ENCODE results near the gene SOD3. TPM values are rescaled to one million over a fixed set of nuclear protein-coding genes. Genes with fewer than 3 reads are reported as not detected.

SOD3 gene
- total and polyA plus RNA-seq, 5 donors from 2014 or later, result not detected

DNA sequence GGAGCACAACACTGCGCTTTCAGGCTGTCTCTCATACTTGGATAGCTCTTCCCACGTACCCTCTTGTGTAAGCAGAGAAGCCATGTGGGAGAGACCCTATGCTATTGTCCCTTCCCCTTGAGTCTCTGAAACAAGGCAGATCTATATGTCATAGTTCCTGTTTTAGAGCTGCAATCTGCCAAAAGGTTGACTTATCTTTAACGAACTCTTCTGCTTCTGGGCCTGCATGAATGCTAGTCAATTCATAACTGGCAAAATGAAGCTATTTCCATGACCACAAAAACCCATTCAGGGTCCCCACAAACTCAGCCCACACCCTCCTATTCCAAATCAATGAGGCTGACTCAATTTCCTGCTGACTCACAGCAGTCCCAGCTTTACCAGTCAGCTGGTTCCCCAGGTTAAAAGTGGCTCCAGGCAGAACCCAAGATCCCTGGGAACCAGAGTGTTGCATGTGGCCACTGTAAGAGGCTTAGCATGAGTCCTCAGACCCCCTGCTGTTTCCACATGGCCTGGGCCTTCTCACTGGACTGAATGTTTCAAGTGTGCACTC lies 25.3 kb upstream of the SOD3 start:
- Mint-ChIP-seq H3K4me3 (no peak overlapping the region), H3K36me3 (no peaks in the 10 kb centered on the region), H3K27me3 (no peaks in the 10 kb centered on the region), H3K4me1 (peaks cover 0 to 4% (median 0%) of the 10 kb centered on the region in 4 donors), H3K9me3 (peaks cover 0 to 4% (median 2%) of the 10 kb centered on the region in 7 donors), H3K27ac (no peak overlapping the region)
- no peak overlapping the region for H3K4me3 ChIP-seq (ENCODE audit: low read depth, low read length)
- H3K36me3 ChIP-seq (ENCODE audit: control insufficient read depth, insufficient read depth, low read length), result no peaks in the 10 kb centered on the region
- no peak for DNase-seq
- no peaks in the 10 kb centered on the region for H3K9me3 ChIP-seq (ENCODE audit: control insufficient read depth in 2 of 2, low read length in 2 of 2)
- no peak for ATAC-seq (ENCODE audit: low read depth in 2 of 2)
- H3K27ac ChIP-seq (ENCODE audit: insufficient read depth, low read length, poor library complexity, severe bottlenecking), result no peak overlapping the region
- no peaks in the 10 kb centered on the region for H3K27me3 ChIP-seq (ENCODE audit: control insufficient read depth, insufficient read depth, low read length)
- no peaks in the 10 kb centered on the region for H3K4me1 ChIP-seq (ENCODE audit: control insufficient read depth, insufficient read depth, low read length, poor library complexity, severe bottlenecking)

DNA sequence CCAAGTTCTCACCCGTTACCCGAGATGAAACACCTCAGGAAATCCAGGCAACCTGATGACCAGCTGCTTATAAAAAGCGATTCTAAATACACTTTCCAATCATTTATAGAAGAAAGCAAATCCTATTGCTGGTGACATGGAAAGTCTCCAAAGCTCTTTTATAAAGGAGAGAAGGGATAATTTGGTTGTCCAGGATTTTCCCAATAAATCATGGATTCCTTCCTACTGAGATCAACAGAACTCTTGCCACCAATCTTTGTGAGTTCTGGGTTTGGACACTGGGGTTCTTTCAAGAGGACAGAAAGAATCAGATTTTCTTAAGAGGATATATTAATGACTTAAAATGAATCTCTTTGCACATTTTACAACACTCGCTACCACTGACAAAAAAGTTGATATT lies 24.7 kb upstream of the SOD3 start:
- H3K36me3 Mint-ChIP-seq, result no peaks in the 10 kb centered on the region
- ATAC-seq (ENCODE audit: low read depth in 2 of 2) (no peak), DNase-seq (no peak)
- Histone ChIP-seq H3K4me3 (ENCODE audit: low read depth, low read length) (no peak overlapping the region), H3K27me3 (ENCODE audit: control insufficient read depth, insufficient read depth, low read length) (no peaks in the 10 kb centered on the region), H3K9me3 (ENCODE audit: control insufficient read depth in 2 of 2, low read length in 2 of 2) (no peaks in the 10 kb centered on the region), H3K36me3 (ENCODE audit: control insufficient read depth, insufficient read depth, low read length) (no peaks in the 10 kb centered on the region), H3K4me1 (ENCODE audit: control insufficient read depth, insufficient read depth, low read length, poor library complexity, severe bottlenecking) (no peaks in the 10 kb centered on the region), H3K27ac (ENCODE audit: insufficient read depth, low read length, poor library complexity, severe bottlenecking) (no peak overlapping the region)
- peaks cover 0 to 4% (median 3%) of the 10 kb centered on the region in 7 donors for H3K9me3 Mint-ChIP-seq
- H3K27ac Mint-ChIP-seq, result no peak overlapping the region
- H3K4me1 Mint-ChIP-seq, result peaks cover 0 to 4% (median 0%) of the 10 kb centered on the region in 4 donors
- H3K27me3 Mint-ChIP-seq, result no peaks in the 10 kb centered on the region
- H3K4me3 Mint-ChIP-seq, result no peak overlapping the region

DNA sequence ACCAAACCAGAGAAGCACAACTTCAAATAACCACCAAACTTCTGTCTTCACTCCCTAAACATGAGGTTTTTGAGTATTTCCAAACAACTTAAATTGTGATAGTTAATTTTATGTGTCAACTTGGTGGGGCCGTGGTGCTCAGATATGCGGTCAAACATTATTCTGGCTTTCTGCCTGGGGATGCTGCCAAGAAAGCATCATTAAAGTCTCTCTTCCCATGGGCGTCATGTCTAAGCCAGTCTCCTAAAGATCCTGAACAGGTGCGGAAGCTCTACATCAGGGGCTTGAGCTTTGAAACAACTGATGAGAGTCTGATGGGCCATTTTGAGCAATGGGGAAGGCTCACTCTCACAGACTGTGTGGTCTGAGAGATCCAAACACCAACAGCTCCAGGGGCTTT lies 24.1 kb upstream of the SOD3 start:
- H3K27me3 Mint-ChIP-seq, result no peaks in the 10 kb centered on the region
- Histone ChIP-seq H3K4me3 (ENCODE audit: low read depth, low read length) (no peak overlapping the region), H3K4me1 (ENCODE audit: control insufficient read depth, insufficient read depth, low read length, poor library complexity, severe bottlenecking) (no peaks in the 10 kb centered on the region), H3K9me3 (ENCODE audit: control insufficient read depth in 2 of 2, low read length in 2 of 2) (no peaks in the 10 kb centered on the region), H3K27ac (ENCODE audit: insufficient read depth, low read length, poor library complexity, severe bottlenecking) (no peak overlapping the region), H3K27me3 (ENCODE audit: control insufficient read depth, insufficient read depth, low read length) (no peaks in the 10 kb centered on the region), H3K36me3 (ENCODE audit: control insufficient read depth, insufficient read depth, low read length) (no peaks in the 10 kb centered on the region)
- DNase-seq (no peak), ATAC-seq (ENCODE audit: low read depth in 2 of 2) (no peak)
- H3K9me3 Mint-ChIP-seq, result peaks cover 0 to 4% (median 3%) of the 10 kb centered on the region in 7 donors
- peaks cover 0 to 4% (median 0%) of the 10 kb centered on the region in 4 donors for H3K4me1 Mint-ChIP-seq
- H3K36me3 Mint-ChIP-seq, result no peaks in the 10 kb centered on the region
- H3K4me3 Mint-ChIP-seq, result no peak overlapping the region
- H3K27ac Mint-ChIP-seq, result no peak overlapping the region

DNA sequence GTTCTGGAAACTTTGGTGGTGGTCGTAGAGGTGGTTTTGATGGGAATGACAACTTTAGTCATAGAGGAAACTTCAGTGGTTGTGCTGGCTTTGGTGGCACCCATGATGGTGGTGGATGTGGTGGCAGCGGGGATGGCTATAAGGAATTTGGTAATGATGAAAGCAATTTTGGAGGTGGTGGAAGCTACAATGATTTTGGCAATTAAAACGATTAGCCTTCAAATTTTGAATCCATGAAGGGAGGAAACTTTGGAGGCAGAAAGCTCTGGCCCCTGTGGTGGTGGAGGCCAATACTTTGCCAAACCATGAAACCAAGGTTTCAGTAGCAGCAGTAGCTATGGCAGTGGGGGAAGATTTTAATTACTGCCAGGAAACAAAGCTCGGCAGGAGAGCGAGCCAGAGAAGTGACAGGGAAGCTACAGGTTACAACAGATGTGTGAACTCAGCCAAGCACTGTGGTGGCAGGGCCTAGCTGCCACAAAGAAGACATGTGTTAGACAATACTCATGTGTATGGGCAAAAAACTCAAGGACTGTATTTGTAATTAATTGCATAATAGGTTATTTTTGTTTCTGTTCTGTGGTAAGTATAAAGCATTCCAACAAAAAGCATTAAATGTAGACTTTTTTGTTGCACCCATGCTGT lies 23.2 kb upstream of the SOD3 start:
- Histone ChIP-seq H3K27me3 (ENCODE audit: control insufficient read depth, insufficient read depth, low read length) (no peaks in the 10 kb centered on the region), H3K4me1 (ENCODE audit: control insufficient read depth, insufficient read depth, low read length, poor library complexity, severe bottlenecking) (no peaks in the 10 kb centered on the region), H3K4me3 (ENCODE audit: low read depth, low read length) (no peak overlapping the region), H3K9me3 (ENCODE audit: control insufficient read depth in 2 of 2, low read length in 2 of 2) (no peaks in the 10 kb centered on the region), H3K36me3 (ENCODE audit: control insufficient read depth, insufficient read depth, low read length) (no peaks in the 10 kb centered on the region), H3K27ac (ENCODE audit: insufficient read depth, low read length, poor library complexity, severe bottlenecking) (no peak overlapping the region)
- H3K4me3 Mint-ChIP-seq, result no peak overlapping the region
- DNase-seq (no peak), ATAC-seq (ENCODE audit: low read depth in 2 of 2) (no peak)
- H3K9me3 Mint-ChIP-seq, result peaks cover 0 to 4% (median 2%) of the 10 kb centered on the region in 7 donors
- H3K36me3 Mint-ChIP-seq, result no peaks in the 10 kb centered on the region
- peaks cover 0 to 4% (median 0%) of the 10 kb centered on the region in 4 donors for H3K4me1 Mint-ChIP-seq
- no peaks in the 10 kb centered on the region for H3K27me3 Mint-ChIP-seq
- H3K27ac Mint-ChIP-seq, result no peak overlapping the region

DNA sequence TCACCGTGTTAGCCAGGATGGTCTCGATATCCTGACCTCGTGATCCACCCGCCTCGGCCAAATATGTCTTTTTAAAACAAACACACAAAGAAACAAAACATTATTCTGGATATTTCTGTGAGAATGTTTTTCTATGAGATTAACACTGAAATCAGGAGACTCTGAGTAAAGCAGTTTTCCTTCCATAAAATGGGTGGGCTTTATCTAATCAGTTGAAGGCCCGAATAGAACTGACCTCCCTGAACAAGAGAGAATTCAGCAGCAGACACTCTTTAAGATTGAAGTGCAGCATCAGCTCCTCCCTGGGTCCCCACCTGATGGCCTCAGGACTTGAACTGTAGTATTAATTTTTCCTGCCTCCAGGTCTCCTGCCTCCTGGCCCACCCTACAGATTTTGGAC lies 22.4 kb upstream of the SOD3 start:
- Histone ChIP-seq H3K4me3 (ENCODE audit: low read depth, low read length) (no peak overlapping the region), H3K4me1 (ENCODE audit: control insufficient read depth, insufficient read depth, low read length, poor library complexity, severe bottlenecking) (no peaks in the 10 kb centered on the region), H3K27me3 (ENCODE audit: control insufficient read depth, insufficient read depth, low read length) (no peaks in the 10 kb centered on the region), H3K36me3 (ENCODE audit: control insufficient read depth, insufficient read depth, low read length) (no peaks in the 10 kb centered on the region), H3K9me3 (ENCODE audit: control insufficient read depth in 2 of 2, low read length in 2 of 2) (no peaks in the 10 kb centered on the region), H3K27ac (ENCODE audit: insufficient read depth, low read length, poor library complexity, severe bottlenecking) (no peak overlapping the region)
- ATAC-seq (ENCODE audit: low read depth in 2 of 2), result no peak
- H3K9me3 Mint-ChIP-seq, result peaks cover 0 to 5% (median 3%) of the 10 kb centered on the region in 7 donors
- H3K36me3 Mint-ChIP-seq, result no peaks in the 10 kb centered on the region
- peaks cover 1% of the 10 kb centered on the region for H3K27me3 Mint-ChIP-seq
- no peak overlapping the region for H3K27ac Mint-ChIP-seq
- DNase-seq, result no peak
- no peaks in the 10 kb centered on the region for H3K4me1 Mint-ChIP-seq
- H3K4me3 Mint-ChIP-seq, result no peak overlapping the region

DNA sequence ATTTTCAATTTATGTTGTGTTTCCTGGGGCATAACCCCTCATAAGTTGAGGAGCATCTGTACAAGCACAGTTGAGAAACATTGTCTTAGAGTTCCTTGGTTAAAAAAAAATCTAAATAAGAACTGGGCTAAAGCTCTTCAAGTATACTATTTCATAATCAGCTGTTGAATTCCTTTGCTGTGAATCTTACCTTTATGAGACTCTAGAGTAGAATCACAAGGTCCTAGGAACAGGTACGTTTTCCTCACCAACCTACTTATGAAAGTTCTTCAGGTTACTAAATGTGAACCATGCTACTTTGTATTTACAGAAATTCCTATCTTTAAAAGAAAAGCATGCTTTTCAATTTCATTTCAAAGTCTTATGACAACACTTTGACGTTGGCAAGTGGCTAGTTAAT lies 20.9 kb upstream of the SOD3 start:
- no peak overlapping the region for H3K27ac ChIP-seq (ENCODE audit: insufficient read depth, low read length, poor library complexity, severe bottlenecking)
- H3K4me3 ChIP-seq (ENCODE audit: low read depth, low read length), result no peak overlapping the region
- H3K27ac Mint-ChIP-seq, result no peak overlapping the region
- no peaks in the 10 kb centered on the region for H3K4me1 Mint-ChIP-seq
- H3K4me1 ChIP-seq (ENCODE audit: control insufficient read depth, insufficient read depth, low read length, poor library complexity, severe bottlenecking), result no peaks in the 10 kb centered on the region
- peaks cover 0 to 5% (median 3%) of the 10 kb centered on the region in 7 donors for H3K9me3 Mint-ChIP-seq
- H3K36me3 Mint-ChIP-seq, result no peaks in the 10 kb centered on the region
- no peaks in the 10 kb centered on the region for H3K36me3 ChIP-seq (ENCODE audit: control insufficient read depth, insufficient read depth, low read length)
- H3K27me3 ChIP-seq (ENCODE audit: control insufficient read depth, insufficient read depth, low read length), result no peaks in the 10 kb centered on the region
- H3K4me3 Mint-ChIP-seq, result no peak overlapping the region
- H3K9me3 ChIP-seq (ENCODE audit: control insufficient read depth in 2 of 2, low read length in 2 of 2), result no peaks in the 10 kb centered on the region
- peaks cover 4% of the 10 kb centered on the region for H3K27me3 Mint-ChIP-seq
- no peak for ATAC-seq (ENCODE audit: low read depth in 2 of 2)
- DNase-seq, result no peak

DNA sequence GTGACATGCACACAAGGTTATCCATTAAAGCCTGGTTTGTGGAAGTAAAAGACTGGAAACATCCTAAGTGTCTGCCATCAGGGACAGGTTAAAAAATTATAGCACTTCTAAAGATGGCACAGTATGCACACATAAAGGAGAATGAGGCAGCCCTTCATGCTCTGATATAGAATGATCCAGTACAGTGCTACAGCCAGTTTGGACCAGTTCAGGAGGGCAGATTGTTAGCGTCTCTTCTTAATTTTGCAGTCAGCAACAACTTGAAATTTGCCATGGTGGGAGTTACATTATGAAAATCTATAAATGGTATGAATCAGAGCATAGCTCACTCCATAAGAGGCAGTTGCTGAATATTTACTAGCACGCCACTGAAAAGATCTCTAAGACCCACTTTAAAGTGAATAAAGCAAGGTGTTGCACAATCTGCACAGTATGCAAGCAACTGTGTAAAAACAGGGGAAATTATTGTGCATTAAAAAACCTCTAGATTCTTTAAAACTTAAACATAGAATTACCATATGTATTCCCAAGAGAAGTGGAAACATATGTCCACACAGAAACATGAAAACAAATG lies 20.3 kb upstream of the SOD3 start:
- Histone ChIP-seq H3K36me3 (ENCODE audit: control insufficient read depth, insufficient read depth, low read length) (no peaks in the 10 kb centered on the region), H3K9me3 (ENCODE audit: control insufficient read depth in 2 of 2, low read length in 2 of 2) (no peaks in the 10 kb centered on the region), H3K27ac (ENCODE audit: insufficient read depth, low read length, poor library complexity, severe bottlenecking) (no peak overlapping the region), H3K4me3 (ENCODE audit: low read depth, low read length) (no peak overlapping the region), H3K4me1 (ENCODE audit: control insufficient read depth, insufficient read depth, low read length, poor library complexity, severe bottlenecking) (no peaks in the 10 kb centered on the region), H3K27me3 (ENCODE audit: control insufficient read depth, insufficient read depth, low read length) (no peaks in the 10 kb centered on the region)
- no peak overlapping the region for H3K4me3 Mint-ChIP-seq
- H3K27me3 Mint-ChIP-seq, result peaks cover 4% of the 10 kb centered on the region
- no peak for DNase-seq
- H3K9me3 Mint-ChIP-seq, result peaks cover 0 to 5% (median 3%) of the 10 kb centered on the region in 7 donors
- no peaks in the 10 kb centered on the region for H3K36me3 Mint-ChIP-seq
- ATAC-seq (ENCODE audit: low read depth in 2 of 2), result no peak
- H3K27ac Mint-ChIP-seq, result no peak overlapping the region
- H3K4me1 Mint-ChIP-seq, result no peaks in the 10 kb centered on the region

DNA sequence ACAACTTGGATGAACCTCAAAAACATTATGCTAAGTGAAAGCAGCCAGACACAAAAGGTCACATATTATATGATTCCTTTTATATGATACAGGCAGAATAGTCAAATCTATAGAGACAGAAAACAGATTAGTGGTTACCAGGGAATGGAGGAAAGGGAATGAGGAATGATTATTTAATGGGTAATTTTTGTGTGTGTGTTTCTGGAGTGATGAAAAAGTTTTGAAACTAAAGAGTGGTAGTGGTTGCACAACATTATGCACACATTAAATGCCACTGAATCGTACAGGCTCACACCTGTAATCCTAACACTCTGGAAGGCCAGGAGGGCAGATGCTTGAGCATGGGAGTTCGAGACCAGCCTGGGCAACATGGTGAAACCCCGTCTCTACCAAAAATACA lies 19.6 kb upstream of the SOD3 start:
- H3K9me3 Mint-ChIP-seq, result peaks cover 0 to 5% (median 3%) of the 10 kb centered on the region in 7 donors
- Histone ChIP-seq H3K36me3 (ENCODE audit: control insufficient read depth, insufficient read depth, low read length) (no peaks in the 10 kb centered on the region), H3K4me1 (ENCODE audit: control insufficient read depth, insufficient read depth, low read length, poor library complexity, severe bottlenecking) (no peaks in the 10 kb centered on the region), H3K9me3 (ENCODE audit: control insufficient read depth in 2 of 2, low read length in 2 of 2) (no peaks in the 10 kb centered on the region), H3K4me3 (ENCODE audit: low read depth, low read length) (no peak overlapping the region), H3K27ac (ENCODE audit: insufficient read depth, low read length, poor library complexity, severe bottlenecking) (no peak overlapping the region), H3K27me3 (ENCODE audit: control insufficient read depth, insufficient read depth, low read length) (no peaks in the 10 kb centered on the region)
- H3K4me1 Mint-ChIP-seq, result no peaks in the 10 kb centered on the region
- H3K36me3 Mint-ChIP-seq, result no peaks in the 10 kb centered on the region
- H3K4me3 Mint-ChIP-seq, result no peak overlapping the region
- no peak for DNase-seq
- no peak overlapping the region for H3K27ac Mint-ChIP-seq
- peaks cover 4% of the 10 kb centered on the region for H3K27me3 Mint-ChIP-seq
- ATAC-seq (ENCODE audit: low read depth in 2 of 2), result no peak

All from CD4-positive, CD25-positive, alpha-beta regulatory T cell (primary cell).